ENCODE results near the gene CROT. TPM values are rescaled to one million over a fixed set of nuclear protein-coding genes. Genes with fewer than 3 reads are reported as not detected.

The CROT gene
- total and polyA plus RNA-seq, 4 donors = 17.7 to 27.4 (median 21.1) TPM

DNA sequence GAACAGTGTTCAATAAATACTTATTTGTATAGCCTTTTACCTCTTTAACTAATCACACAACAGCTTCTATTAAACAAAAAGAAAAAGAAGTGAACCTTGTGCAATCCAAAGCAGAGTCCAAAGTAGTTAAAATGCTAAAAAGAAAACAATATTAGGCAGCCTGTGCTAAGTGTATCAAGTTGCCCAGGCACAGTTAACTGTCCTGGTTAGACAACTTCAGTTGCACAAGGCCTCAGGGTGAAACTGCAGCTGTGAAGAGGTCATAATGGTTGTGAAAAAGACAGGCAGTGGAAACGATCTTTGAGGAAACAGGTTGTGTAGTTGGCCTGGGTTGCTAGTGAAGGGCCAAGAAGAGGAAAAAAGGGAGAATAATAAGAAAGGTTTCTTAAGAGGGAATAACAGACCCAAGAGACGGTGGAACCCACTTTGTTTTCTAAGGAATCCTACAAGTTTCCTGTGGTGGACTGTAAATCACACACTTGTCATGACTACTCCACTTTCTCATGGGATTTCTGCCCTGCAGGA, 6.0 kb upstream of the CROT start:
- no peaks in the 10 kb centered on the region for H3K27me3 ChIP-seq (ENCODE audit: control insufficient read depth, insufficient read depth, low read length)
- no peak overlapping the region for H3K4me3 ChIP-seq (ENCODE audit: low read depth, low read length)
- 22% methylated on average over 1 of the region's 2 CpGs for WGBS (ENCODE audit: insufficient coverage)
- H3K27ac ChIP-seq (ENCODE audit: low read depth, low read length) = no peak overlapping the region
- DNase-seq (ENCODE audit: low read depth in 4 of 6, low spot score in 6 of 6) = no peak
- H3K4me1 ChIP-seq (ENCODE audit: control insufficient read depth, insufficient read depth, low read length) = no peaks in the 10 kb centered on the region
- no peaks in the 10 kb centered on the region for H3K9me3 ChIP-seq (ENCODE audit: control insufficient read depth, insufficient read depth, low read length)
- H3K36me3 ChIP-seq (ENCODE audit: control insufficient read depth, insufficient read depth, low read length) = peaks cover 2% of the 10 kb centered on the region

DNA sequence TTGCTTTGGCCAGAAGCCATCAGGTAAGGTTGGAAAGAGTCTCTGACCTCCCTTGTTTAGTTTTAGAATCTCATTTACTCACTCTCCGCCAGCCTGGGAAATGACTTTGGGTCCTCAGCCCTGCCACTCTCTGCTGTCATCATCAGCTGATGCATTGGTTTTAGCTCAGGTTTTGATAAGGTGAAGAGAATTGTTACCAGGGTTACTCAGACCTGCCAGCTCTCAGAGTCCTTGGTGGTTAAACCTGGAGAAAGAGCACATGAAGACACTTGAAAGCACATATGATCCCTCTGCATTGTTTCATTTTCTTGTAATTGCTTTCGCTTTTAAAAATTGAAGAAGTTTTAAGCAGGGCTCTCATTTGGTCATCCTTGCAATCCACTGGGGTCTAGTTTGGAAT, 4.0 kb upstream of the CROT start:
- 90% methylated on average over 1 of the region's 2 CpGs for WGBS (ENCODE audit: insufficient coverage)
- Histone ChIP-seq H3K4me3 (ENCODE audit: low read depth, low read length) (no peak overlapping the region), H3K36me3 (ENCODE audit: control insufficient read depth, insufficient read depth, low read length) (peaks cover 2% of the 10 kb centered on the region), H3K27ac (ENCODE audit: low read depth, low read length) (no peak overlapping the region), H3K9me3 (ENCODE audit: control insufficient read depth, insufficient read depth, low read length) (no peaks in the 10 kb centered on the region), H3K27me3 (ENCODE audit: control insufficient read depth, insufficient read depth, low read length) (no peaks in the 10 kb centered on the region), H3K4me1 (ENCODE audit: control insufficient read depth, insufficient read depth, low read length) (peaks cover 5% of the 10 kb centered on the region)
- DNase-seq (ENCODE audit: low read depth in 4 of 6, low spot score in 6 of 6) = no peak

DNA sequence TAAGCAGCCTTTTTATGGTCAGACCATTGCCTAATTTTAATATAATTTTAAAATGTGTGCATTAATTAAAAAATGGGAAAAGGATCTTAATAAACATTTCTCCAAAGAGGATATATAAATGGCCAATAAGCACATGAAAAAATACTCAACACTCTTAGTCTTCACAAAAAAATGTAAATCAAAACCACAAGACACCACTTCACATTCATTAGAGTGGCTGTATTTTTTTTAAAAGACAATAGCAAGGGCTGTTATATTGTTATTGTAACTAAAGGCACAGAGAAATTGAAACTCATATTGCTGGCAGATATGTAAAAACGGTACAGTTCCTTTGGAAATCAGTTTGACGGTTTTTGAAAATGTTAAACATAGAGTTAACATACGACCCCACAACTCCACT, 3.2 kb upstream of the CROT start:
- peaks cover 5% of the 10 kb centered on the region for H3K4me1 ChIP-seq (ENCODE audit: control insufficient read depth, insufficient read depth, low read length)

DNA sequence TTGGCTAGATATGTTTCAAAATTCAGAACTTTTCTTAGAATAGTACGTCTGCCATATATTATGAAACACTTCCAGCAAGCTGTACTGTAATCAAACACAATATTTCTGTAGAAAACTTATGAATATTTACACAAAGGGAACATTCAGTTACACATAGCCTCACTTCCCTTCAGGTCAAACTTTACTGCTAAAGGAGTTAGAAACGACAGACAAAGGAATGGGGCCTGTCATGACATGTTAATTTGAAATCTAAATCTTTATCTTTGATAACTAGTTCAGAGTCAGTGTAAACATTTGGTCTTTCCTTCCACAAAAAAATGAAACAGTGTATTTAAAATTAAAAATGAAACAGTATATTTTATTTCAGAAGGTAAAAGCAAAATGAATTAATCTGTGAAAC, 1.0 kb upstream of the CROT start:
- peak in 1 of 6 donors; percentile 23 for DNase-seq (ENCODE audit: low read depth in 4 of 6, low spot score in 6 of 6)
- H3K36me3 ChIP-seq (ENCODE audit: control insufficient read depth, insufficient read depth, low read length) = peaks cover 2% of the 10 kb centered on the region
- no CpG with 5 or more reads among the region's 2 CpGs for WGBS (ENCODE audit: insufficient coverage)
- H3K27me3 ChIP-seq (ENCODE audit: control insufficient read depth, insufficient read depth, low read length) = no peaks in the 10 kb centered on the region
- H3K4me1 ChIP-seq (ENCODE audit: control insufficient read depth, insufficient read depth, low read length) = peaks cover 5% of the 10 kb centered on the region
- H3K4me3 ChIP-seq (ENCODE audit: low read depth, low read length) = peak overlapping the region; percentile 86
- H3K9me3 ChIP-seq (ENCODE audit: control insufficient read depth, insufficient read depth, low read length) = no peaks in the 10 kb centered on the region
- peak overlapping the region; percentile 97 for H3K27ac ChIP-seq (ENCODE audit: low read depth, low read length)

More for the DNA sequence above, 3.2 kb upstream of the CROT start:
- no peak overlapping the region for H3K4me3 ChIP-seq (ENCODE audit: low read depth, low read length)
- peaks cover 2% of the 10 kb centered on the region for H3K36me3 ChIP-seq (ENCODE audit: control insufficient read depth, insufficient read depth, low read length)
- H3K9me3 ChIP-seq (ENCODE audit: control insufficient read depth, insufficient read depth, low read length) = no peaks in the 10 kb centered on the region
- DNase-seq (ENCODE audit: low read depth in 4 of 6, low spot score in 6 of 6) = no peak
- WGBS (ENCODE audit: insufficient coverage) = no CpG with 5 or more reads among the region's 3 CpGs
- no peaks in the 10 kb centered on the region for H3K27me3 ChIP-seq (ENCODE audit: control insufficient read depth, insufficient read depth, low read length)
- H3K27ac ChIP-seq (ENCODE audit: low read depth, low read length) = no peak overlapping the region

DNA sequence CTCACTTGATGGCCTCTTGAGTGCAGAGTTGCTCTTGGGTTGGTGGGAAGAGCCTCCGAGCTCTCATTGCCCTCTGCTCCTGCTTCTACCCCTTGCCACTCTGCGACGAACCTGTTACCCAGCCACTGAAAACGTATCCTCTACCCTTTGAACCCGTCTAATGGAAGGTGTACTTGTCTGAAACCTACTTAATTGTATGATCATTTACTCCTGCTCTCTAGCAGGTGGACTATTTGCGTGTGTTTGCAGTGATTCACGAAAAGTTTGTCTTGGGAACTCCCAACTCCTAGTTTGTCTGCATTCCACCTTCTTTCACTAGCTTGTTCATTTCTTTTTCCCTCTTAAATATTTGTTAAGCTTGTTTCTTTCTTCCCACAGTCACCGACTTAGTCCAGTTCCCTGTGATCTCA, 503 bp downstream of the CROT start:
- DNase-seq (ENCODE audit: low read depth in 4 of 6, low spot score in 6 of 6) = no peak
- peaks cover 5% of the 10 kb centered on the region for H3K4me1 ChIP-seq (ENCODE audit: control insufficient read depth, insufficient read depth, low read length)
- H3K36me3 ChIP-seq (ENCODE audit: control insufficient read depth, insufficient read depth, low read length) = peaks cover 2% of the 10 kb centered on the region
- H3K4me3 ChIP-seq (ENCODE audit: low read depth, low read length) = peak overlapping the region; percentile 86
- H3K9me3 ChIP-seq (ENCODE audit: control insufficient read depth, insufficient read depth, low read length) = no peaks in the 10 kb centered on the region
- H3K27me3 ChIP-seq (ENCODE audit: control insufficient read depth, insufficient read depth, low read length) = no peaks in the 10 kb centered on the region
- peak overlapping the region; percentile 97 for H3K27ac ChIP-seq (ENCODE audit: low read depth, low read length)
- WGBS (ENCODE audit: insufficient coverage) = no CpG with 5 or more reads among the region's 8 CpGs

DNA sequence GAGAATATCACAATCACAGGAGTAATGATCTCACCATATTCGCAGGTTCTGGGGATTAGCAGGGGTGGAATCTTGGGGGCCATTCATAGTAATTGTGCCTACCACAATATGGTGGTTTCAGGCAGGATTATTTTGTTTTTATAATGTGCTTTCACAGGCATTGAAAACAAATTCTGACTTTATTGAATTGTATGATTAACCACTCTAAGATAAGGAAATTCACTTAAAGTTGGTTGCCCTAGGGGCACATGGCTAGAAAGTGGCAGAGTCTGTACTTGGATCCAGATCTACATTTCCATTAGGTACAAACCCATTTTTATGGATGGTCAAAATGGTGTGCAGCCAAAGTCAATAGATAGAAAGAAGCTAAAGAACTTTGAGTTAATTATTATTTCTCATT, 1.7 kb downstream of the CROT start:
- Histone ChIP-seq H3K36me3 (ENCODE audit: control insufficient read depth, insufficient read depth, low read length) (no peaks in the 10 kb centered on the region), H3K4me3 (ENCODE audit: low read depth, low read length) (no peak overlapping the region), H3K27ac (ENCODE audit: low read depth, low read length) (no peak overlapping the region), H3K9me3 (ENCODE audit: control insufficient read depth, insufficient read depth, low read length) (no peaks in the 10 kb centered on the region), H3K27me3 (ENCODE audit: control insufficient read depth, insufficient read depth, low read length) (no peaks in the 10 kb centered on the region), H3K4me1 (ENCODE audit: control insufficient read depth, insufficient read depth, low read length) (peaks cover 5% of the 10 kb centered on the region)
- WGBS (ENCODE audit: insufficient coverage) = no CpG with 5 or more reads among the region's 1 CpG
- DNase-seq (ENCODE audit: low read depth in 4 of 6, low spot score in 6 of 6) = no peak

DNA sequence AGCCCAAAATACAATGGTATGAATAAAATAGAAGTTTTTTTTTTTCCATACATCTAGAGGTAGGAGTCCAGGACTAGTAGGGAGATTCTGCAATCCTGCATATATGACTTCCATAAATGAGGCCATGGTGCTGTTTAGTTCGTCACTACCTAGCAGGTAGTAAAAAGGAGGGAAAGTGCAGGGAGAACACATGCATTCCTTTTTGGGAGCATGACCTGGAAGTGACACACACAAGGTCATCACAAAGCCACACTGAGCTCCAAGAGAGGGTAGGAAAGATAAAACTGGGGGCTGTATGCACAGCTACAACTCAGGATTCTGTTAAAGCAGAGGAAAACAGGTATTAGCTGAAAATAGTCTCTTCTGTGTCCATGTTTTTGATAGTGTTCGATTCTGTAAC, 2.2 kb downstream of the CROT start:
- no peaks in the 10 kb centered on the region for H3K9me3 ChIP-seq (ENCODE audit: control insufficient read depth, insufficient read depth, low read length)
- DNase-seq (ENCODE audit: low read depth in 4 of 6, low spot score in 6 of 6) = no peak
- WGBS (ENCODE audit: insufficient coverage) = no CpG with 5 or more reads among the region's 2 CpGs
- H3K27ac ChIP-seq (ENCODE audit: low read depth, low read length) = no peak overlapping the region
- H3K36me3 ChIP-seq (ENCODE audit: control insufficient read depth, insufficient read depth, low read length) = no peaks in the 10 kb centered on the region
- peaks cover 5% of the 10 kb centered on the region for H3K4me1 ChIP-seq (ENCODE audit: control insufficient read depth, insufficient read depth, low read length)
- H3K27me3 ChIP-seq (ENCODE audit: control insufficient read depth, insufficient read depth, low read length) = no peaks in the 10 kb centered on the region
- no peak overlapping the region for H3K4me3 ChIP-seq (ENCODE audit: low read depth, low read length)

DNA sequence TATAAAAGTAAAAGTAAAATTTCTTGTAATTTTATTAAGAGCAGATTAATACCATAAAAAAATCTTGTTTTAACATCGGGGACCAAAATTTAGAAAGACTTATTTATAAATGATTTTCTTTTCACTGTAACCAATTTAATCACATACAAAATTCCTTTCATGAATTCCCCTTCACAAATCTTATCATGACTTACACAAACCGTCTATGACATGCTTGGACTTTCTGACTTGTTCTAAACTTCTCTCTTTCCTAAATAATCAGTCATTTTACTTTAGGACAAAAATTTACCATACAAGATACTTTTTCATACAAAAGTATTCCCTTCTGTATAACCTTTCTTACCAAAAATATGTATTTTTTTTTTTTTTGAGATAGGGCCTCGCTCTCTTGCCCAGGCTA, 9.3 kb downstream of the CROT start:
- H3K4me1 ChIP-seq (ENCODE audit: control insufficient read depth, insufficient read depth, low read length) = no peaks in the 10 kb centered on the region
- peaks cover 11% of the 10 kb centered on the region for H3K36me3 ChIP-seq (ENCODE audit: control insufficient read depth, insufficient read depth, low read length)
- WGBS (ENCODE audit: insufficient coverage) = 80% methylated on average over 1 of the region's 3 CpGs
- no peak overlapping the region for H3K4me3 ChIP-seq (ENCODE audit: low read depth, low read length)
- peaks cover 4% of the 10 kb centered on the region for H3K9me3 ChIP-seq (ENCODE audit: control insufficient read depth, insufficient read depth, low read length)
- no peaks in the 10 kb centered on the region for H3K27me3 ChIP-seq (ENCODE audit: control insufficient read depth, insufficient read depth, low read length)
- DNase-seq (ENCODE audit: low read depth in 4 of 6, low spot score in 6 of 6) = peak in 2 of 6 donors; percentile 3 to 5
- no peak overlapping the region for H3K27ac ChIP-seq (ENCODE audit: low read depth, low read length)

DNA sequence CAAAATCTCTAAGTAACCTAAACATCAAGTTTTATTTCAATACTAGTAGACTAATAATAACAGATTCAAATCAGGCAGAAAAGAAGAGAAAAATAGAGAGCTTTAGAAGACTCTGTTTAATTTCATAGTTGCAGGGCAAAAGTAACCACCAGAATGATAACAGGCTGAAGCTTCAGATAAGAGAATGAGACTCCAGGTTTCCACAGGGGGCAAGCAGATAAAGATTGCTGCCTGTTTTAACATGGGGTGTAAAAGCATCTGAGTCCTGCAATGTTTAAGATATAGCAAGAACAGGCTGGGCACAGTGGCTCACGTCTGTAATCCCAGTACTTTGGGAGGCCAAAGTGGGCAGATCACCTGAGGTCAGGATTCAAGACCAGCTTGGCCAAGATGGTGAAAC, 11.0 kb downstream of the CROT start:
- WGBS (ENCODE audit: insufficient coverage) = 100% methylated on average over 1 of the region's 1 CpG
- Histone ChIP-seq H3K36me3 (ENCODE audit: control insufficient read depth, insufficient read depth, low read length) (peaks cover 11% of the 10 kb centered on the region), H3K27me3 (ENCODE audit: control insufficient read depth, insufficient read depth, low read length) (no peaks in the 10 kb centered on the region), H3K27ac (ENCODE audit: low read depth, low read length) (no peak overlapping the region), H3K9me3 (ENCODE audit: control insufficient read depth, insufficient read depth, low read length) (peaks cover 4% of the 10 kb centered on the region), H3K4me1 (ENCODE audit: control insufficient read depth, insufficient read depth, low read length) (no peaks in the 10 kb centered on the region), H3K4me3 (ENCODE audit: low read depth, low read length) (no peak overlapping the region)
- DNase-seq (ENCODE audit: low read depth in 4 of 6, low spot score in 6 of 6) = no peak

DNA sequence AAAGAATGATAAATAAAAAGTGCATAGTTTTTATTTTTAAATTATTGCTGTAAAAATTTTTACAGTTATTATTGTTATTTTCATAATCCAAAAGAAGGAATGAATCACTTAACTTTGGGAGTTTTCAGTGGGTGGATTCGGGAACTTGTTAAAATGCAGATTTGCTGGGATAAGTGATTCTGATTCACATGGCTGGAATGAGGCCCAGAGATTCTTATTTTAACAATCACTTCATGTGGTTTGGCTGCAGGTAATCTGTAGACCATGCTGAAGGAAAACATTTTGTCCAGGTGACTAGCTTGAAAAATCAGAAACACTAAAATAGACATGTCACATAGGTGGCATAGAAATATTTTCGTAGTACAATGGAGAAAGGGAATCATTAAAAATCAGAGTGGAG, 13.9 kb downstream of the CROT start:
- no peak overlapping the region for H3K27ac ChIP-seq (ENCODE audit: low read depth, low read length)
- H3K27me3 ChIP-seq (ENCODE audit: control insufficient read depth, insufficient read depth, low read length) = no peaks in the 10 kb centered on the region
- H3K9me3 ChIP-seq (ENCODE audit: control insufficient read depth, insufficient read depth, low read length) = peaks cover 3% of the 10 kb centered on the region
- no peaks in the 10 kb centered on the region for H3K4me1 ChIP-seq (ENCODE audit: control insufficient read depth, insufficient read depth, low read length)
- peaks cover 10% of the 10 kb centered on the region for H3K36me3 ChIP-seq (ENCODE audit: control insufficient read depth, insufficient read depth, low read length)
- no peak overlapping the region for H3K4me3 ChIP-seq (ENCODE audit: low read depth, low read length)
- DNase-seq (ENCODE audit: low read depth in 4 of 6, low spot score in 6 of 6) = no peak
- 100% methylated on average over 1 of the region's 2 CpGs for WGBS (ENCODE audit: insufficient coverage)
